ENCODE results near the gene KIF17.

Gene KIF17

DNA sequence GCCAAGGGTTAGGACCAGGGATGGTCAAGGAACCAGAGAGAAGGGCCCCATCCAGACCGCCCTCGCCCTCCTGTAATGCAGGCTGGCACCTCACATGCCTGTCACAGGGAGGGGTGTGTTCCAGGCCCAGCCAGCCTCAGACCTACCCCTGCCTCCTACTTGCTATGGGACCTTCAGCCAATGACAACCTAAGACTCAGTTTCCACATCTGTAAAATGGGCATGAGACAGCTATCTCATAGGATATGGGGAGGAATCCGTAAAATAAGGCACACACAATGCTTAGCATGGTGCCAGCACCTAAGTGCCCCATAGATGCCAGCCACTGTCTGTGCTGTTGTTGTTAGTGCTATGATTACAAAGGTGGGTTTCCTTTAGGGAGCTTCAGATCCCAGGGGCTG lies 7.9 kb downstream of the KIF17 start:
- no peak for DNase-seq

DNA sequence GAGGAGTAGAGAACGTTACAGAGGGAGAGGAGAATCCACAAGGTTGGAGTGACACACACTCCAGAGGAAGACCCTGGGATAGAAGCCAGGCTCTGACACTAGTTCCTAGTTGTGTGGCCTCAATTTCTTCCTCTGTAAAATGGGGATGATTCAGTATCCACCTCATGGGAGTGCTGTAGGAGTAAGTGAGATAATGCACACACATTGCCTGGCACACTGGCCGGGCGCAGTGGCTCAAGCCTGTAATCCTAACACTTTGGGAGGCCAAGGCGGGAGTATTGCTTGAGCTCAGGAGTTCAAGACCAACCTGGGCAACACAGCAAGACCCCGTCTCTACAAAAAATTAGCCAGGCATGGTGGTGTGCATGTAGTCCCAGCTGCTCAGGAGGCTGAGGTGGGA lies 8.9 kb downstream of the KIF17 start:
- no peak for DNase-seq

DNA sequence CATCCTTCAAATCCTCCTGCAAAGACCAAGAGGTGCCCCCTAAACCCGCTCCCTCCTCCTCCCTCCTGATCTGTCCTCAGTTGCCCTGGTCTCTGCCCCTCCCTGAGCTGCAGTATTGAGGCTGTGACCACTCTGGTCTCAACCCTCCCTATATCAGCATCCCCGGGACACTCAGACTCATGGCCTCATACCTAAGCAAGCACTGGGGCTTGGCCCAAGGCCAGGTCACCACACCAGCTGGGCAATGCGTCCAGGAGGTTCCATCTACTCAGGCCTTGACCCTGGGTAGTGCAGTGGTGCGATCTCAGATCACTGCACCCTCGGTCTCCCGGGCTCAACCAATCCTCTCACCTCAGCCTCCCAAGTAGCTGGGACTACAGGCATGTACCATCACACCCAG lies 9.8 kb downstream of the KIF17 start:
- no peak for DNase-seq

DNA sequence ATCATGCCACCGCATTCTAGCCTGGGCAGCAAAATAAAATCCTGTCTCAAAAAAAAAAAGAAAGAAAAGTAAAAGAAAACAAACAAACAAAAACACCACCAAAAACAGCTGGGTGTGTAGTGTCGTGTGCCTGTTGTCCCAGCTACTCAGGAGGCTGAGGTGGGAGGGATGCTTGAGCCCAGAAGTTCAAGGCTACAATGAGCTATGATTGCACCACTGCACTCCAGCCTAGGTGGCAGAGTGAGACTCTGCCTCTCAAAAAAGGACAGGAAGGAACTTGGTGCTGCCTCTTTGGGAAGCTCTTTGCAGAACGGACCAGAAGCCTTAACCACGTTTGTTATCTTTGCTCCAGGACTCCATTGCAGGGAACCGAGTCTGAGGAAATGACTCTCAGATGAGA lies 11.0 kb downstream of the KIF17 start:
- DNase-seq, result no peak

DNA sequence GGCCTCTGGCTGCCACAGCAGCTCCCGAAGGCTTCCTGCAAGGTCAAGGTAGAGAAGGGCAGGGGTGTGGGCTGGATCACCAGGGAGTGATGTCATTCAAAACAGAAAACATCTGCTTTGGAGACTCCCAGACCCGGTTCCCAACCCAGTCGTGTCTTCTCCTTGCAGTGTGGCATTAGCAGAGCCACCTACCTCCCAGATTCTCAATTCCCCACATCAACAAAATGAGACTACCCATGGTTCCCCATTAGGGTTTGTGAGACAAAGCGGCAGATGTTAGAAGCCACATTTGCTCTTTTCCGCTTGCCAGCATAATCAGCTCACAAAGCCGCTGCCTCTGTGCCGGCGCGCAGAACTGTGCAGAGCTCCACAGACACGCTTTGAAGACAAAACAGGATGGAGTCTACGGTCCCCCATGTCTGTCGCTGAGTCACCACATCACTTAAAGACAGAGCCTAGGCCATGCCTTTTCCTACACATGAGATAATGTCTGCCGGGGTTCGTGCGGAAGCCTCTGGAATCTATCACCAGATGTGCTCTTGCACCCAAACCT lies 12.5 kb downstream of the KIF17 start:
- no peak for DNase-seq

DNA sequence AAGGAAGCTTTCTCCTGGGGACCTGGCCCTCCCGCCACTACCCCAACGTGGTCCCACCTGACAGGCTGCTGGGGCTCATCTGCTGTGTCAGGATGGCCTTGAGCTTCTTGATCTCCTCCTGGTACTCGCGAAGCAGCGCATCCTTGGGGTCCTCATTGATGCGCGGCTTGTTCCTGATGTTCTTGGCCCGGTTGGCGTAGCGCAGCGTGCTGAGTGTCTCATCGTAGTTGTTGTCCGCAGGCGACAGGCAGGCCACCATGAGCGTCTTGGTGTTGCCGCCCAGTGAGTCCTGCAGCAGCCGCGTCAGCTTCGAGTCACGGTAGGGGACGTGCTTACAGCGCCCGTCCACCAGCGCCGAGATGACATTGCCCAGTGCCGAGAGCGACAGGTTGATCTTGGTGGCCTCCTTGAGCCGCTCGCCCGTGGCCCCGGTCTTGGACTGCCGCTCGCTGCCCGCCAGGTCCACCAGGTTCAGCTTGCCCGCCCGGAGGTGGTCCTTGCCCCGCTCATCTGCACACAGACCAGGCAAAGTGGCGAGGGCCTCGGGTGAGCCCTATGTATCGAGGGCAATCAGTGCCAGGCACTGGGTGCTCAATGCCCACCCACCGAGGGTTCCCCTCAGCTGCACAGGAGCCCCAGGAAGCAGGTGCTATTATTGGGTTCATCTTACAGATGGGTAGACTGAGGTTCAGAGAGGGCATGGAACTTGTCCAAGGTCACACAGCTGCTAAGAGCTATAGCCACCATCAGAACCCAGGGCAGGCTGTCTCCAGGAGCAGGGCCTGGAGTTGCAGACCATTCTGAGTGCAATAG lies 13.2 kb downstream of the KIF17 start:
- DNase-seq, result no peak

DNA sequence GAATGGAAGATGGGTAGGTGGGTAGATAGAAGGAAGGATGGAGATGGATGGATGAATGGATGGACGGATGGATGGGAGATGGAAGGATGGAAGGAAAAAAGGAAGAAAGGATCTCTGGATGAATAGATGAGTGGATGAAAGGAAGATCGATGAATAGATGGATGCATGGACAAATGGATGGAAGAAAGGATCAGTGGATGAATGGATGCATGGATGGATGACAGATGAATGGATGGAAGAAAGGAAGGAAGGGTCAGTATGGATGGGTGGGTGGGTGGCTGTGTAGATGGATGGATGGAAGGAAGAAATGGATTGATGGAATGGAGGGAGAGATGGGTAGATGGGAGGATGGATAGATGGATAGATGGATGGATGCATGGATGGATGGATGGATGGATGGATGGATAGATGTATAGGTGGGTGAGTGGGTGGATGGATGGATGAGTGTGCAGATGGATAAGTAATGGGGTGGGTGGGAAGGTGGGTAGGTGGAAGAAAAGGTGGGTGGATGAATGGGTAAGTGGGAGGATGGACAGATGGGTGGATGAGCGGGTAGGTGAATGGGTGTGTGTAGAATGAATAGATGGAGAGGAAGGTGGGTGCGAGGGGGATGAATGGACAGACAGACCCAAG lies 14.6 kb downstream of the KIF17 start:
- no peak for DNase-seq

DNA sequence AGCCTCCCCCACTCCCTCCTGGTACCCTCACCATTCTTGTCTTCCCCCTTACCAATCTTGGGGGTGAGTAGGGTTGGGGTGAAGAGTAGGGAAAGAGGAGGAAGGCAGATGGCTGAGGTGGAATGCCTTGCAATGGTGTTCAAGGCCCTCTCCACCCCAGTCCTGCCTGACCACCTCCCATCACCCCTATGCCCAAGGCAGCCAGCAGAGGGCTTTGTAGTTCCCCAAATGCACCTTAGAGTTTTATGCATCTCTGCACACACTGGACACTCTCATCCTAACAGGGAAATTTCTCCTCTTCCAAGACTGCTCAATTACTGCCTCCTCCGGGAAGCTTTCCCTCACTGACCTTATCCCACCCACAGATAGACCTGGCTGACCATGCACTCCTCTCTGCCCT lies 15.4 kb downstream of the KIF17 start:
- no peak for DNase-seq

DNA sequence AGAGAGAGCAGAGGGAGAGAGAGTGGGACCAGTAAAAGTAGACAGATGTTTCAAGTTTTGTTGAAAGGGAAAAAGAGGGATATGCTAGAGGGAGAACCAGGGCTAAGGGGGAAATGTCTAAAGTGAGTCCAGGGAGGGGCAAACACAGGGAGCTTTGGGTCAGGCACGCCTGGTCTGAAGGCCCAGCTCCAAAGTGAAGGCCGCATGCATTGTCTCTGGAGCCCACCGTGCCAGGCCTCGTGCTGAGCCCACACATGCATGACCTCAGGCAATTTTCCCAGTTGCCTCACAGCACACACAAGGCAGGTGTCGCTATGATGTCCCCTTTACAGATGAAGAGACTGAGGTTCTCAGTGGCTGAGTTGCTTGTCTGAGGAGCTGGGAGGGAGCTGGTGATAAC lies 16.0 kb downstream of the KIF17 start:
- no peak for DNase-seq

DNA sequence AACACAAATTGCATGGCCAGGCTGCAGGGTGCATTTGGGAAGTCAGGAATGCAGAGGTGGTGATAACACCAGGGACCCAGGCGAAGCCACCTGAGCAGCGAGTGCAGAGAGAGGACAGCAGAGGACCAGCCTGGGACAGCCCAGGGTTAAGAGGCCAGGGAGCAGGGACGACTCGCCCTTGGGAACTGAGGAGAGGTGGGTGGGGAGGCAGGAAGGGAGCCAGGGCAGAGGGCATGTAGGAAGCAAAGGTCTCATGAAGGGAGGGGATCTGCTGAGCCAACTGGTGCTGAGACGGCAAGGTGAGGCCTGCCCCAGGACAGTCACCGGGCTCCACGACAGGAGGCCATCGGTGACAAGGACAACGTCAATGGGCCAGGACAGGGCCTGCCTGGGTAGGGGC lies 16.4 kb downstream of the KIF17 start:
- DNase-seq, result no peak

DNA sequence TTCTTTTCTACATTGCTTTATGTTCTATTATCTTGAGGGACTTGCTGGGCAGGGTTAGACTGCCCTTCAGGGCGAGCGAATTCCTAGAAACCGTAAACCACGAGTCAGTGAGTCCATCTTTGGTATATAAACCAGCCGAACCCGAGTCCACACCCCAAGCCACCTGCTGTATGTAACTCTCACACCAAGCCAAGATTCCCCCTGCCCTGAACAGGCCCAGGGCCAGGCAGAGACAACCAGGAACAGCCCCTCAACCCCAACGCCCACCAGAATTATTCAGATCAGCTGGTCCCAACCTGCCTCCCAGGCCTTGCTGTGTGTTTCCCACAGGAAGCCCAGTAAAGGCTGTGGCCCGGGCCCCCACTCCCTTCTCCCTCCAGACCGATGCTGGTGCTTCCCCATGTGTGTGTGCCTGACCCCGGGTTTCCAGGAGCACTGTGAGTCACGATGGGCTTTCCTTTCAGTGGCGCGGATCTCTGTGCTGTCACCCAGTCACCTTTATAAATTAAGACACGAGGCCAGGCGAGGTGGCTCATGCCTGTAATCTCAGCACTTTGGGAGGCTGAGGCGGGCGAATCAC lies 17.1 kb downstream of the KIF17 start:
- DNase-seq, result no peak

DNA sequence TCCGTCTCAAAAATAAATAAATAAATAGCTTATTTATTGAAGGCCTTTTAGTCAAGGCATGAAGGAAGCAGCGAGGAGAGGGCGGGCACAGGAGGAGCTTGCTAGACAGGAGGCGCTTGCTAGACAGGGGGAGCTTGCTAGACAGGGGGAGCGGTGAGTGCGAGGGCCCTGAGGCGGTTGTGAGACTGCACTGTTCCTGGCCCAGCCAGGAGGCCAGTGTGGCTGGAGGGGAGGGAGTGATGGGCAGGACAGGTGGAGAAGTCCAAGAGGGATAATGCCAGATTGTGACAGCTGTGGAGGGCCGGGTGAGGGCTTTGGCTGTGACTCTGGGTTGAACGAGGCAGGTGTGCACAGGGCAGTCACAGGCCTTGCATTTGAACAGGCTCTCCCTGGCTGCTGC lies 18.2 kb downstream of the KIF17 start:
- no peak for DNase-seq

DNA sequence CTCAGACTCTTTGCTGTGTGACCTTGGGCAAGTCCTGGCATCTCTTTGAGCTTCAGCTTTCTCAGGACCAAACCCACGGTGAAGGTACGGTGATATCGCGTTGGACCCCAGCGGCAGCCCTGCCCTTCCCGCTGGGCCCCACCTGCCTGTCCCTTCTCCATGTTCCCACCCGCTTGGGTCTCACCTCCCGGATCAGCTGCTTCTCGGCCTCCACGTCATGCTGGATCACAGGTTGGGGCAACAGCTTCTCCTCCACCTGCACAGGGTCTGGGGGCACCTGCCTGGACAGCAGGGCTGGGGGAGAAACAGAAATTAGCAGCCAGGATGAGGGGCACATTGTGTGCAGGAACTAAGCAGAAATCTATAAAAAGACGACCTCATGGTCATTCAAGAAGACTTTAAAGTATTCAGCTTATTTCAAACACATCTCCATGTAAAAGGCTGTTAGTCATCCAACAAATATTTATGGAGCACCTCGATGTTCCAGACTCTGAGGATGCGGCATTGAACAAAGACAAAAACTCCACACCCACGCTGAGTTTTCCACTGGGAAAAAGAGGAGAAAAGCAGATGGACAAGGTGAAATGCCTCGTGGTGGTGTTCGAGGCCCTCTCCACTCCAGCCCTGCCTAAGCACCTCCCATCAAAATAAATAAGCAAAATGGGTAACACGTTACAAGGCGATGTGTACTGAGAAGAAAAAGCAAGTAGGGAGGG lies 19.5 kb downstream of the KIF17 start:
- no peak for DNase-seq

DNA sequence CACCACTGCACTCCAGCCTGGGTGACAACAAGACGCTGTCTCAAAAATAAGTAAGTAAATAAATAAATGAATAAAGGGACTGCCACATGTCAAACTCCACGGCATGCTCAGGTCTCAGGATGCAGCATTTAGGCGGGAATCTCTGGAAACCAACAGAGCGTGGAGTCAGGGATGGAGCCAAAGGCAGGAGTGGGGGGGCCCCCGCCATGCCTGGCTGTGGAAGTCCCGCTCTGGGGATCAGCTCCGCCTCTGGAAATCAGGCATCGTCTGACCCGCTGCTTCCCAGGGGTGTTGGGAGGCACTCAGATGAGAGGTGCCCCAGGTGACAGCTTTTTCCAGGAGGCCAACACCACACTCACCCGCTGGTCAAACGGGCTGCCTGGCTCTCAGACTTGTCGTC lies 20.2 kb downstream of the KIF17 start:
- DNase-seq, result no peak

DNA sequence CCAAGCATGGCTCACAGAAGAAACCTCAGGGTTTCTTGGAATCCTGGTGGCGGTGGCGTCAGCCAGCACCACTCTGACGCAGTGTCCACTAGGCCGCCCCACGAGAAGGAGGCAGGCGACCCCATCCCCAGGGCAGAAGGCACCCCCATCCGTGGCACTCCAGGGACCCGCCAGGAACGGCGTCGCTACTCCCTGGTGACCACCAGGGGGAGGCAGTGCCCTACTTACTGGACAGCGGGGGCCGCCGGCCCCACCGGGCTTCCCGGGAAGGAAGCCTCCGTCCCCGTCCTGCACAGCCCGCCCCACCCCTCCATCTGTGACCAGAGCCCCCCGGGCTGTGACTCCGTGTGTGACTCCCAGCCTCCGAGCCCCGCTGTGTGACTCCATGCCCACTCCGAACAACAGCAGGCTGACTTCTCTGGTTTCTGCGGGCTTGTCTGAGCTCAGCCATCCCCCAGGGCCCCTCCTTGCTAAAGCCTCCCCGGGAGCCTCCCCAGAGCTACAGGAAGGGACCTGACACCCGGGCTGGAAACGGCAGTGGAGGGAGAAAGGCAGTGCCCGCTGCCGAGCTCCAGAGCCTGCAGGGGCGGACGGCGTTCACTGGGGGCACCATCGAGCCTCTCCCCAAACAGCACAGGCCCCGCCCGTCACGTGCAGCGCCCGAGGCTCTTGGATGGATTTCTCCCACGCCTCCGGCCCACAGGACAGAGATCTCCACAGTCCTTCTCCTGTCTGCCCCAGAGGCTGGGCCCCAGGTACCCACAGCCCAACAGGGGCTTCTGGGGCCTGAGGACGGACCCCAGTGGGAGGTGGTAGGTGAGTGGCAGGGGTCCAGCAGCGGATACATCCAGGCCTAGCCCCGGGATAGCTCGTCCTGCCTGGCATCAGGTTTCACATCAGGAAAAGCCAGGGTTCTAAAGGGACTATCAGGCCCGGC lies 21.1 kb downstream of the KIF17 start:
- peak; percentile 56 for DNase-seq

DNA sequence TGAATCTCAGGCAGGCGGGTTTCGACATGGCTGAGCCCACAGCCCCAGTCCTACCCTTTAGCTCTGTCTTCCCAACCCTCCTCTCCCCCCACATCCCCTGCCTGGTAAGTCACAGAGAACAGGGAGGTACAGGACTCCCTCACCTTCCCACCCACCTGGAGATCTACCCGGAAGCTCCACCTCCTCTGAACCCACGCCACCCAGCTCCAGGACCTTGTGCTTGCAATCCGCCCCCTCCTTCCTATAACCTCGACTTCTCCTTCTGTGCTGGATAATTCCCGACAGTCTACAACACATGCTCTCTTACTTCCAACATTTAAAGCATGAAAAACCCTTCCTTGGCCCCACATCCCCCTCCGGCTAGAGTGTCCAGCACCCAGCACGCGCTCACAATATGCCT lies 22.3 kb downstream of the KIF17 start:
- DNase-seq, result no peak

DNA sequence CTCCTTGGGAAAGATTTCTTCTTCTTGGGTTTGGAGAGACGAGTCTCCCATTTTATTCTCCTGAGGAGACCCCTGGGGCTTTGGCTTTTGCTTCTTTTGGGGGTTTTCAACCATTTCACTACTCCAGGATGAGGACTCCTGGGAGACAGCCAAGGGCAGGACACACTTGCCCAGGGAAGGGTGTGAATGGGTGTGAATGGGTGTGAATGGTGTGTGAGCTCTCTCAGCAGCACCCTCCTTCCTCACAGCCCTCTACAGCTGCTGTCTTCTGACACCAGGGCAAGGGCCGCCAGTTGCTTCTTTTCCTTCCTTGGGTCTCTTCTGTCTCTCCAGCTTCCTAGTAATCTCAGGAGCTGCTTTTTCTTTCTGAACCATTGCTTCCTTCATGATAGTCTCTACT lies 24.2 kb downstream of the KIF17 start:
- DNase-seq, result no peak

DNA sequence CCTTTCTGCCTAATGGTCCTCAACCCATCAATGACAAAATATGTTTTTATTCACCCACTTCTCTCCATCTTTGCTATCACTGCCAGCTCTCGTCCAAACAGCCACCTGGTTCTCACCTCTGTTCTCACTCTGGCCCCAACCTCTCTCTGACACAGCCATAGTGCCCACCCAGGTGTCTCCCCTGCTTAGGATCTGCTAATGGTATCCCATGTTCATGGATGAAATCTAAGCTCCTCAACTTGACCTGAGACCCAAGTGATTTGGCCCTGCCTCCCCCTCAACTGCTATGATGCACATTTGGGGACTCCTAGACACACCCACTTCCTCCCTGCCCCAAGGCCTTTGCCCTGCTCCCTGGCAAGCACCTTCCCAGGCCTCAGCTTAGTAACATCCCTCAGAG lies 25.9 kb downstream of the KIF17 start:
- DNase-seq, result no peak

DNA sequence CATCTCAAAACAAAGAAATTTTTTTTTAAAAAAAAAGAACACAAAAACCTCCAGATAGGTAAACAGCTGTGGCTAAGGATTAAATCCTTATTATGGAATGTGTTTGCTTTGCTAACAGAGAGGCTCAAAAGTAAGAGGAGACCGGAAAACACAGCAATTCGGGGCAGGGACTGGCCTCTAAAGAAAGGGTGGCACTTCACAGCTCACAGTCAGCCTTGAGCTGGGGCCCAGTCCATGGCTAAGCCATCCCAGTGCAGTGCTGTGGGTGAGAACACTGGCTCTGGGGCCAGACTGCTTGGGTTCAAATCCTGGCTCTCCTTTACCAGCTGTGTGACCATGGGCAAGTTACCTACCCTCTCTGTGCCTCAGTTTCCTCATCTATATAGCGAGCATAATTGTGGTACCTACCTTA lies 28.2 kb downstream of the KIF17 start:
- no peak for DNase-seq

DNA sequence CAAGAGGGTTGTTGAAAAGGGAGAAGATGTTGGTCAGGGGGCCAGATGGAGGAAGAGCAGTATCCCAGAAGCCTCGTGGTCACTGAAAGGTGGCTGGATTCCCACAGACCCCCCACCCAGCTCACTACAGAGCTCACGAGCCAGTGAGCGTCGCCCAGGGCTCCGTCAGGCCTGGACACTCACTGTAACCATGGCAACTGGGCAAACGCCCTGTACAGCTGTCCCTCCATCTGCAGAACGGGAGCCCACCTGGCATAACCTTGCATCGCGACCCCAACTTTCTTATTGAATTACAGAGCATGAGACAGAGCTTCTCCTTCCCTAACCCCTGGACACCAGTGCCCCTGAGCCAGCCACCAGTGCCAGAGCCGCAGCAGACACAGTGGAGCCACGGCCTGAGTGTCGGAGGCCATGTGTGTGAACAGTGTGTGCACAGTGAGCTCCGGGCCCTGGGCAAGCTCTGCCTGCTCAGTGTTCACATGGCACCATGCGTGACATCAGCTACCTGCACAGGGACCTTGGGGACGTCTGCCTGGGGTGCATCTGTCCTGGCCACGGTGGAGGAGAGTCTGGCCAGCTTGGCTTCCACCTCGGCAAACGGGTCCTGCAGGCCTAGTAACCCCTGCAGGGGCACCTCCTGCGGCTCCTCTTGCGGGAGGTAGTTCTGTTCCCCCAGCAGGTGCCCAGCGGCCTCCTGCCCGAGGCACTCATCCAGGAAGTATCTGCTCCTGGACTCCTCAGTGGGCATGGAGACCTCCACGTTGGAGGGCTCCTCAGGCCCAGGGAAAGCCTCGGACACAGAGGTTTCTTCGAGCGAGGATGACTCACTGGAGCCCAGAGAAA lies 30.7 kb downstream of the KIF17 start:
- no peak for DNase-seq

DNA sequence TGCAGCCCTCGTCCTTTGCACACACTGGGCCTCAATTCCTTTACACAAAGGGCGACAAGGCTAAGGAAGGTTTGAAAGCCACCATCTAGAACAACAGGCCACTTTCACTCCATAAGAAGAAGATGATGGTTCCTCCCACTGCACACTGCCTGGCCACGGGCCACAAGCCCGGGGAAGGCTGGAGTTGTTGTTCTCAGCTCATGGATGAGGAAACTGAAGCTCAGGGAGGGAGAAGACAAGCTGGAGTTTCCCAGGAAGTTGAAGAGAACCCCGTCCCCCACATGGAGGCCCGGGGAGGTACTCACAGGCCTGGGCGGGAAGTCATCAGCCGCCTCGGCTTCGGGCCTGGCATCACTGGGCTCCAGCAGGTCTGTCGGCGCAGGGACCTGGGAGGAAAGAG lies 32.1 kb downstream of the KIF17 start:
- DNase-seq, result no peak

All from effector CD8-positive, alpha-beta T cell (primary cell).